ENCODE measurements around the gene ABITRAM. TPM values are rescaled to one million over a fixed set of nuclear protein-coding genes. Genes with fewer than 3 reads are reported as not detected.

ABITRAM gene
- total and polyA plus RNA-seq, 2 of the 13 experiments (the other 11 are each of a cell fraction or from before 2014, with no cell fraction given) = 10.2 to 21.6 TPM

DNA sequence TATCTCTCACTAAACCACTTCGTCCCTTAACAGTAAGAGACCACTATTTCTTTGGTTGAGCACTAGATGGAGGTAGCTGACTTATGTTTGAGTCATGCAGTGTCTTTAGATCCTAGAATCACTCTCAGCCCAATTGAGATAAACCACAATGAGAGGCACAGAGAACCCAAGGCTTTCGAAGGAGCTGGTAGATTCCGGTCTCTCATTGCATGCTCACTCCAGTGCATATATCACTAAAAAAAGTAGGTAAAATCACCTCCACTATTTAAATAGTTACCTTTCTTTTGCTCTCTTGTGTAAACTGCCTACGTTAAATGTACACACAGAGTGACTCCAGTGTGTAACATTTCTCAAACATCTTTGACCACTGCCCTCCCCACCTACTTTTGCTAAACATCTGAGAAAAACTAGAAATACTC, 44.5 kb upstream of the ABITRAM start (continued):
- TF ChIP-seq, protein P1, sequence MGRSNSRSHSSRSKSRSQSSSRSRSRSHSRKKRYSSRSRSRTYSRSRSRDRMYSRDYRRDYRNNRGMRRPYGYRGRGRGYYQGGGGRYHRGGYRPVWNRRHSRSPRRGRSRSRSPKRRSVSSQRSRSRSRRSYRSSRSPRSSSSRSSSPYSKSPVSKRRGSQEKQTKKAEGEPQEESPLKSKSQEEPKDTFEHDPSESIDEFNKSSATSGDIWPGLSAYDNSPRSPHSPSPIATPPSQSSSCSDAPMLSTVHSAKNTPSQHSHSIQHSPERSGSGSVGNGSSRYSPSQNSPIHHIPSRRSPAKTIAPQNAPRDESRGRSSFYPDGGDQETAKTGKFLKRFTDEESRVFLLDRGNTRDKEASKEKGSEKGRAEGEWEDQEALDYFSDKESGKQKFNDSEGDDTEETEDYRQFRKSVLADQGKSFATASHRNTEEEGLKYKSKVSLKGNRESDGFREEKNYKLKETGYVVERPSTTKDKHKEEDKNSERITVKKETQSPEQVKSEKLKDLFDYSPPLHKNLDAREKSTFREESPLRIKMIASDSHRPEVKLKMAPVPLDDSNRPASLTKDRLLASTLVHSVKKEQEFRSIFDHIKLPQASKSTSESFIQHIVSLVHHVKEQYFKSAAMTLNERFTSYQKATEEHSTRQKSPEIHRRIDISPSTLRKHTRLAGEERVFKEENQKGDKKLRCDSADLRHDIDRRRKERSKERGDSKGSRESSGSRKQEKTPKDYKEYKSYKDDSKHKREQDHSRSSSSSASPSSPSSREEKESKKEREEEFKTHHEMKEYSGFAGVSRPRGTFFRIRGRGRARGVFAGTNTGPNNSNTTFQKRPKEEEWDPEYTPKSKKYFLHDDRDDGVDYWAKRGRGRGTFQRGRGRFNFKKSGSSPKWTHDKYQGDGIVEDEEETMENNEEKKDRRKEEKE (IDR thresholded peaks at IDR 0.05) = no peak
- TF ChIP-seq, protein P2, sequence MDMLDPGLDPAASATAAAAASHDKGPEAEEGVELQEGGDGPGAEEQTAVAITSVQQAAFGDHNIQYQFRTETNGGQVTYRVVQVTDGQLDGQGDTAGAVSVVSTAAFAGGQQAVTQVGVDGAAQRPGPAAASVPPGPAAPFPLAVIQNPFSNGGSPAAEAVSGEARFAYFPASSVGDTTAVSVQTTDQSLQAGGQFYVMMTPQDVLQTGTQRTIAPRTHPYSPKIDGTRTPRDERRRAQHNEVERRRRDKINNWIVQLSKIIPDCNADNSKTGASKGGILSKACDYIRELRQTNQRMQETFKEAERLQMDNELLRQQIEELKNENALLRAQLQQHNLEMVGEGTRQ (IDR thresholded peaks at IDR 0.05; ENCODE audit: low read depth, low read length) = no peak
- TF ChIP-seq, protein P2 (CRISPR knock-in tag; IDR thresholded peaks at IDR 0.05; ENCODE audit: borderline replicate concordance) = no peak
- no peak for TF ChIP-seq CBX2 (IDR thresholded peaks at IDR 0.05; ENCODE audit: low read depth, low read length)
- no peak for TF ChIP-seq CBX2 (CRISPR knock-in tag; IDR thresholded peaks at IDR 0.05; ENCODE audit: low read depth)
- peak; percentile 90 for TF ChIP-seq CREM (IDR thresholded peaks at IDR 0.05)
- TF ChIP-seq CREM (CRISPR knock-in tag; IDR thresholded peaks at IDR 0.05) = no peak
- no peak for TF ChIP-seq KDM4B (CRISPR knock-in tag; IDR thresholded peaks at IDR 0.05)
- no peak for TF ChIP-seq ZIK1 (CRISPR knock-in tag; IDR thresholded peaks at IDR 0.05; ENCODE audit: borderline replicate concordance, low read depth)
- TF ChIP-seq CEBPB (IDR thresholded peaks at IDR 0.05; ENCODE audit: borderline replicate concordance, low read depth, low read length) = no peak
- TF ChIP-seq, protein P3, sequence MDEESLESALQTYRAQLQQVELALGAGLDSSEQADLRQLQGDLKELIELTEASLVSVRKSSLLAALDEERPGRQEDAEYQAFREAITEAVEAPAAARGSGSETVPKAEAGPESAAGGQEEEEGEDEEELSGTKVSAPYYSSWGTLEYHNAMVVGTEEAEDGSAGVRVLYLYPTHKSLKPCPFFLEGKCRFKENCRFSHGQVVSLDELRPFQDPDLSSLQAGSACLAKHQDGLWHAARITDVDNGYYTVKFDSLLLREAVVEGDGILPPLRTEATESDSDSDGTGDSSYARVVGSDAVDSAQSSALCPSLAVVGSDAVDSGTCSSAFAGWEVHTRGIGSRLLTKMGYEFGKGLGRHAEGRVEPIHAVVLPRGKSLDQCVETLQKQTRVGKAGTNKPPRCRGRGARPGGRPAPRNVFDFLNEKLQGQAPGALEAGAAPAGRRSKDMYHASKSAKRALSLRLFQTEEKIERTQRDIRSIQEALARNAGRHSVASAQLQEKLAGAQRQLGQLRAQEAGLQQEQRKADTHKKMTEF (CRISPR knock-in tag; IDR thresholded peaks at IDR 0.05) = peak; percentile 48; the same call in 1 of the 2 replicates
- TF ChIP-seq, protein P4, sequence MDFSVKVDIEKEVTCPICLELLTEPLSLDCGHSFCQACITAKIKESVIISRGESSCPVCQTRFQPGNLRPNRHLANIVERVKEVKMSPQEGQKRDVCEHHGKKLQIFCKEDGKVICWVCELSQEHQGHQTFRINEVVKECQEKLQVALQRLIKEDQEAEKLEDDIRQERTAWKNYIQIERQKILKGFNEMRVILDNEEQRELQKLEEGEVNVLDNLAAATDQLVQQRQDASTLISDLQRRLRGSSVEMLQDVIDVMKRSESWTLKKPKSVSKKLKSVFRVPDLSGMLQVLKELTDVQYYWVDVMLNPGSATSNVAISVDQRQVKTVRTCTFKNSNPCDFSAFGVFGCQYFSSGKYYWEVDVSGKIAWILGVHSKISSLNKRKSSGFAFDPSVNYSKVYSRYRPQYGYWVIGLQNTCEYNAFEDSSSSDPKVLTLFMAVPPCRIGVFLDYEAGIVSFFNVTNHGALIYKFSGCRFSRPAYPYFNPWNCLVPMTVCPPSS (IDR thresholded peaks at IDR 0.05) = no peak
- TF ChIP-seq NBN (conservative IDR thresholded peaks at IDR 0.05) = no peak
- TF ChIP-seq HES4 (CRISPR knock-in tag; IDR thresholded peaks at IDR 0.05; ENCODE audit: borderline replicate concordance) = no peak
- no peak for TF ChIP-seq SP2 (CRISPR knock-in tag; IDR thresholded peaks at IDR 0.05)
- TF ChIP-seq ZZZ3 (CRISPR knock-in tag; IDR thresholded peaks at IDR 0.05; ENCODE audit: borderline replicate concordance) = no peak
- TF ChIP-seq SUZ12 (IDR thresholded peaks at IDR 0.05; ENCODE audit: low read depth, low read length) = no peak
- peak; percentile 47; the same call in 1 of the 2 replicates for TF ChIP-seq SIX4 (CRISPR knock-in tag; IDR thresholded peaks at IDR 0.05)
- no peak for TF ChIP-seq TEF (CRISPR knock-in tag; IDR thresholded peaks at IDR 0.05)
- no peak for TF ChIP-seq PAWR (CRISPR knock-in tag; IDR thresholded peaks at IDR 0.05; ENCODE audit: borderline replicate concordance)
- TF ChIP-seq HIVEP1 (CRISPR knock-in tag; IDR thresholded peaks at IDR 0.05) = no peak
- no peak for TF ChIP-seq E2F2 (CRISPR knock-in tag; IDR thresholded peaks at IDR 0.05; ENCODE audit: borderline replicate concordance)
- TF ChIP-seq SKI (IDR thresholded peaks at IDR 0.05; ENCODE audit: partially characterized antibody) = no peak
